ENCODE data around the gene TM9SF3.
"Not testable (repeated sequence)": the region's sequence is repeated elsewhere in the genome, so short reads cannot be mapped to it uniquely, and the experiment has no call there.

The TM9SF3 gene

GRCh38 chr10:96598846-96599245 is 12.0 kb upstream of the TM9SF3 start:
- no peak for DNase-seq

DNA sequence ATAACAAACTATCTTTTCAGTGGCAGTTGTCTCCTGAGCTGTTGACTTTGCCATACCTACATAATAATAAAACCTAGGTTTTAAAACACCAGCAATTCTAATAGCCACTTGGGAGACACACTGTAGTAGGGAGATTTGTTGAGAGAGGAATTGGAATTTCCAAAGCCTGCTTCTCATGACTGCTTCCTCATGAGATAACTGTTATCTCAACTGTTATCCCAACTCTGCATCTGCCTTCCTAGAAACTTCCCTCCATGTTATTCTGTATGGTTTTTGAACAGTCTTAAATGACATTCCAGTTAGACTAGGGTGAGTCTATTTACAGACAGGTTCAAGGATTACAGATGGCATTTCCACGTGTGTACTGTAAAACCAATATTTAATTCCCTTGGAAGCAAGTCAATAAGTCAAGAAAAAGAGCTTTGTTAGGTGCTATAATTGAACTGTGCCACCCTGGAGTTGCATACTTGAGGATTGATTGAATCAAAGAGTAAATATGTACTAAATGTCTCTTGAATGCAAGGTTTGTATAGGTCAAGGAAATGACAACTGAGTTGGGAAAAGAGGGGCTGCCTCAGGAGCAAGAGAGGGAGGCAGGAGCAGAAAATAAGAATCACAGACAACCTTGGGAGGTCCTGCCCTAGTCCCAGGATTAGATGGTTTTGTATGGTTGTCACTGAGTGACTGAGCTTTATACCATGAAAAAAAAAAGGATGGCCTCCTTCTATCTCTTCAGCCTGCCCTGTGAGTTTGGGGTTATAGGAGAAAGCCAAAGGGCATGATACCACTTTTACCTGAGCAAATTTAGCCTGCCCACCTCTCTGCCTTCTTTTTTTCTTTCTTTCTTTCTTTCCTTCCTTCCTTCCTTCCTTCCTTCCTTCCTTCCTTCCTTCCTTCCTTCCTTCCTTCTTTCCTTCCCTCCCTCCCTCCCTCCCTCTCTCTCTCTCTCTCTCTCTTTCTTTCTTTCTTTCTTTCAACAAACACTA is 9.9 kb upstream of the TM9SF3 start:
- DNase-seq, result no peak

DNA sequence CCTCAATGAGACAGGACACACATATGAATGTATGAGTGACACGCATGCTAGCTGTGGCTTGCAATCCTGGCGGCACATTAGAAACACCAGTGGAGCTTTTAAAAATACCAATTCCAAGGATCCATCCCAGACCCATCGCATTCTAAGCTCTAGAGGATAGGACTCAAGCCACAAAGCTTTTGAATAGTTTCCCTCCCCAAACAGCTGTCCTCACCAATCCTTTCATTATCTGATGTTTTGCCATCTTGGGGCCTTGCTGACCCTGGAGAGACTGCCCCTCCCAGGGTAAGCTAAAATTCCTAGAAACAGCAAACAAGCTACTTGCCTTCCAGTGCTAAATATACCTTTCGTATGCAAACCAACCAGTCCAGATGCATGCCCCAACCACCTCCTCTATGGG is 8.9 kb upstream of the TM9SF3 start:
- no peak for DNase-seq

GRCh38 chr10:96591946-96592345 is 5.1 kb upstream of the TM9SF3 start:
- DNase-seq, result no peak

DNA sequence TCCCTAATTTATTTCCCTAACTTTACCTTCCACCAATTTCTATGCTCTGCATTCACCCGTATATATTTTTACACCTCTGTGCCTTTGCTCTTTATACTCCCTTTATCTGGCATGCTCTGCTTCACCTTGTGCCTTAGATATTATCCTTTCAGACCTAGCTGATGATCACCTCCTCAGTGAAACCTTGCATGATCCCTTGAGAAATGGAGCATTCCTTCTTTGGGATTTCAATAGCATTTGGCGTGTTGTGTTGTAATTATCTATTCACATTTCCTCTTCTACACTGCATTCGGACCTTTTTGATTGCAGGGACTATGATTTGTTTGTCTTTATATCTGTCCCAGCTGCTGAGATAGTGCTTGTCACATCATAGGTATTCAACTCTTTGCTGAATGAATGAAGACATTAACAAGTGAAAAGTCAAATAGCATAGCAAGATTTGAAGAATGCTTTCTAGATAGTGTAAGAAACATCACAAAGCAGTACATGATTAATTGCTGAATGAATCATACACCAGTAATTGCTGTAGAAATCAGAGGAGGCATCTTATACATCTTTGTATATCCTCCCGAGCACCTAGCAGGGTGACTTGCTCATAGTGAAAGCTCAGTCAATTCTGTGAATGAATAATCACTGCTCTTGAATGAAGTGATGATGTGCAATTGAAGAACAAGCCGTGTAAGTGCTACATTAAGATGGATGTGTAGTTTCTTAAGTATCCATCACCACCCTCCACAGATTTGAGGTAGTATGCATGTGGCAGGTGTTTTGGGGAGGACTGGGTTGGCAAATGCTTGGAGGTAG is 2.0 kb upstream of the TM9SF3 start:
- no peak for DNase-seq

DNA sequence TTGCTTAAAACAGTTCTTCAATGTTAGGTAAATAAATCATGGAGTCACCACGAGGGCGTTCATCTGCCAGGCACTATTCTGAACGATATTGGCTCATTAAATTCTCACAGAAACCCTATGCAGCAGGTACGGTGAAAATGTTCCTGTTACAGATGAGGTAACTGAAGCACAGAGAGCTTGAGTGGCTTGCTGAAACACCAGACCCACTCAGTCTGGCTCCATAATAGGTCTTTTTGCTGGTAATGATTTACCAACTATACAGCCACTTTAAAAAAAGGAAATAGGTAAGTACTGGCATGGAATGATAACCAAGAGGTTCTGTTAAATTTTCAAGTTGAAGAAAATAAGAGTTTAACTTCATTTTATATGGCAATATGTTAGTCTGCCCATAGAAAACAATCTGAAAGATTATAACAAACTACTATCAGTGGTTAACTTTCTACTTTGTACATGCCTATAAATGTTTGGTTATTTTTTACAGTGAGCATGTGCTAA is 1.3 kb upstream of the TM9SF3 start:
- no peak for DNase-seq

GRCh38 chr10:96587264-96588059 is 650 bp upstream of the TM9SF3 start:
- peak; percentile 31 for DNase-seq

DNA sequence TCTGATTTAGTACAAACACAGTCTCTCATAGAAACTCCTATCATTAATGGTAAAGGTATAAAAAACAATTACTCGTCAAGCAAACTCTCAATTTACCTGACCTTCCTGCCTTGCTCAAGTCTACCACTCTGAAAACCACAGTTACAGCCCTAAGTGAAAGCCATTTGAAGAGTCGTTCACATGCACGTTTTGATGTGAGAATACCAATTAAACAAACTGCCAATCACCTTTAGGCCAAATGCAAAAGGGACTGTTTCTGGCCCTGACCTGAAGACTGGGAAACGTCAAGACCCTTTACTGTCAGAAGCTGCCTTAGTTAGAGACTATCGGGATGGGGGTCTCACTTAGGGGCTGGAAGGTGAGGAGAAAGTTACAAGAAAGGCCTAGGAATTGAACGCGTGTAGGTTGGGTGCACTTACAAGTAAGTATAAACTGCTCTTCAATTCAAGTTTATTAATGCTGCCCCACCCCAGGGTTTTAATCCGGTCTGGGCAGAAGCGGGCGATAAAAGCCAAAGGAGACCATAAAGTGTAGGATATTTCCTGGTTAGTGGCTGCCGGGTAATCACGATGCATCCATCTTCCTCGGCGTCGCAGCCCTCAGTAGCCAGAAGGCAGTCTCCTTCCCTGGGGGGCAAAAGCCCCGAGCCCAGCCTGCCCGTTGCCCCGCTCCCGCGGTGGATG is 935 bp downstream of the TM9SF3 start:
- no peak for DNase-seq

DNA sequence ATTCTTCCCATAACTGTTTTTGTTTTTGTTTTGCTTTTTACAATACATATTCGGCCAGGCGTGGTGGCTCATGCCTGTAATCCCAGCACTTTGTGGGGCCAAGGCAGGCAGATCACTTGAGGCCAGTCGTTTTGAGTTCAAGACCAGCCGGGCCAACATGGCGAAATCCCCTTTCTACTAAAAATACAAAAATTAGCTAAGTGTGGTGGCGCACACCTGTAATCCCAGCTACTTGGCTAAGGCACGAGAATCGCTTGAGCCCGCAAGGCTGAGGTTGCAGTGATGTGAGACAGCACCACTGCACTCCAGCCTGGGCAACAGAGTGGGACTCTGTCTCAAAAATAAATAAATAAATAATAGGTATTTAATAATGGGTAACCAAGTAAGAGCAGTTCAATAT is 2.3 kb downstream of the TM9SF3 start:
- no peak for DNase-seq

DNA sequence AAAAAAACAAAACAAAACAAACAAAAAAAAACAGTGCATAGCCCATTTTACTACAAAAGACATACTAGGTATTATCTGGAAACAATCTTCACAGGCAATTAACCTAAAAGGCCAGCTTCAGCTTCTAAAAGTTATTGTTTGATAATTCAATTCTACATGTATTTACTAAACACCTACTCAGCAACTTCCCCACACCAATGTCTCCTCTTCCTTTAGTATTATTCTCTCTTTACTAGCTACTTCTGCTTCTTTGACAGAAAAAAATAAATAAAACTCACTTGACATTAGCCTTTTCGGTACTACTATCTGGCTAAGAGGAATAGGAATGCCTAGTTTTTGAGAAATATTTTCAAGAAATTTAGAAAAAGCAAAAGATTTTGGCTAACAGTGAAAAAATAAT is 2.8 kb downstream of the TM9SF3 start:
- DNase-seq, result no peak

GRCh38 chr10:96579133-96579532 is 7.7 kb downstream of the TM9SF3 start:
- no peak for DNase-seq

- DNase-seq, result no peak
Measured at GRCh38 chr10:96578633-96579032, 8.2 kb downstream of the TM9SF3 start.

GRCh38 chr10:96578022-96578421 is 8.8 kb downstream of the TM9SF3 start:
- no peak for DNase-seq

- no peak for DNase-seq
Measured at GRCh38 chr10:96577069-96577468, 9.7 kb downstream of the TM9SF3 start.

DNA sequence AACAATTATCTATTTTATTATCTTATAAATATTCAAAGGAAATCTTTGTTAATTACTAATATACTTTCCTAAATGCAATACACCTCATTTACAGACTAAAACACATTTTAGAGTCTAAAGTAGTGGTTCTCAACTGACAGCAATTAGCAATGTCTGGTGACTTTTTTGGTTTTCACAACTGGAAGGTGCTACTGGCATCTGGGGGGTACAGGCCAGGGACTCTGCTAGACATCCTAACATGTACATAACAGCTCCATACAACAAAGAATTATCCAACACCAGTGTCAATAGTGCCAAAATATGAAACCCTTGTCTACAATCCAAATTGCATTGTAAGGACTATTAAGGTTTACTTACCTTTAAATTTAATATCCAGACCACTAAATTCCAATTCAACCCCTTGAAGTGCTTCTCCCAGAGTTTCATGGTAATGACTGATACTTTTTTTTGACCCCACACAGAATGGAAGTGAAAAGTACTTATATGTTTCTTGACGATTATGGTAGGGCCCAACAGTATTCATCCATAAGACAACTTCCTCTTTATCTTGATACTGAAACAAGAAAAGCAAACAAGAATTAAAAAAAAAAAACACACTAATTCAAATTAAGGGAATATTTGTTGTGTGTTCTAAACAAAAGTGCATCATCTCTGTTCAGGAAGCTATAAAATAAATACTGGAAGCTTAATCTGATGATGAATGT is 10.4 kb downstream of the TM9SF3 start:
- no peak for DNase-seq

DNA sequence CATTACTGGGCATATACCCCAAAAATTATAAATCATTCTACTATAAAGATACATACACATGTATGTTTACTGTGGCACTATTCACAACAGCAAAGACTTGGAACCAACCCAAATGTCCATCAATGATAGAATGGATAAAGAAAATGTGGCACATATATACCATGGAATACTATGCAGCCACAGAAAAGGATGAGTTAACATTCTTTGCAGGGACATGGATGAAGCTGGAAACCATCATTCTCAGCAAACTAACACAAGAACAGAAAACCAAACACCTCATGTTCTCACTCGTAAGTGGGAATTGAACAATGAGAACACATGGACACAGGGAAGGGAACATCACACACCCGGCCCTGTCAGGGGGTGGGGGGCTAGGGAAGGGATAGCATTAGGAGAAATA is 12.2 kb downstream of the TM9SF3 start:
- DNase-seq, result not testable (repeated sequence)

- DNase-seq, result no peak
Measured at GRCh38 chr10:96573036-96573435, 13.8 kb downstream of the TM9SF3 start.

GRCh38 chr10:96570983-96571964 is 15.5 kb downstream of the TM9SF3 start:
- no peak for DNase-seq

GRCh38 chr10:96570511-96570910 is 16.3 kb downstream of the TM9SF3 start:
- DNase-seq, result no peak

- DNase-seq, result no peak
Measured at GRCh38 chr10:96568402-96568801, 18.4 kb downstream of the TM9SF3 start.
